HS-27A (cell line): Measurements from ENCODE around the gene RAMACL.
"Not testable (repeated sequence)": the region's sequence is repeated elsewhere in the genome, so short reads cannot be mapped to it uniquely, and the experiment has no call there.

Source experiments
- DNase-seq: peaks from one replicate; pipeline ENCODE4 v3.0.0-alpha.2; 2012; ENCODE audit warnings: low read depth, missing footprints

RAMACL gene

GRCh38 chr6:166586424-166587156 is at the start of gene RAMACL:
TSS of gene RAMACL (minus strand) at chr6:166586678. CDS start at chr6:166586477, 201 bp downstream.
- no peak for DNase-seq

- no peak for DNase-seq
These were observed 48.8 kb upstream of the RAMACL start for GRCh38 chr6:166635013-166635970.

GRCh38 chr6:166634581-166634980 is 48.1 kb upstream of the RAMACL start:
- DNase-seq = not testable (repeated sequence)

- DNase-seq = no peak
These were observed 47.5 kb upstream of the RAMACL start for GRCh38 chr6:166633732-166634535.

GRCh38 chr6:166632731-166633130 is 46.3 kb upstream of the RAMACL start:
- no peak for DNase-seq

DNA sequence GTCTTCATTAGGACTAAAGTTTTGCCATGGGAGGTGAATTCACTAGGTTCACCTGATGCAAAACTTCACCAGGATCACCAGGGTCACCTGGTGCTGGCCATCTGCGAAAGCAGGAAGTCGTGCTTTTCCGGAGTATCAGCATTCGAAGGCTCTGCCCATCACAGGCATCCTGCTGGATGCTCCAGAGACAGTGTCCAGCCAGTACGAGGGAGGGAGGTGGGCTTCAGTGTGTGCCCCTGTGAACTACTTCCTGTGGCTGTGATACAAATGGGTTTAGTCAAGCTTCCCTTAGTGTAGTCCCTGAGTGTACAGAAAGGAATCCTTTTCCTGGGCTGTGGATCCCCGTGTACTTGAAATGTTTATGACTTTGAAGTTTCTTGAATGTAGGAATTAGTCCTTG is 44.0 kb upstream of the RAMACL start:
- no peak for DNase-seq

DNA sequence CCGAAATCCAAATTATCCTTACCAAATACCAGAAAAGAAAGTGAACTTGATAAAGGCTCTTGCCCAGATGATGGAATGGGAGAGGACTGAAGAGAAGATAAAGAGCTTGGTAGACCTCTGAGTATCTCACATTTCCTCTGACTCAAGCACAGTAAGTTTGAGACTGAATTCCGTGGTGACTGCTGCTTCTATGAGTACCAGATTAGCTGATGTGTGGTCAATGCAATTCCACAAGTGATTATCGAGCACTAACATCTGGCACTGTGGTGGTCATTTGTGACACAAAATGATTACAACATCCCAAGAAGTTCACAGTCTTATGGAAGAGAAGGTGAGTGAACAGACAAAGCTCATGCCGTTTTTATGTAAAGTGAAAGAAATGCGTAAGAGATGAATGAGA is 43.1 kb upstream of the RAMACL start:
- DNase-seq = no peak

- DNase-seq = no peak
These were observed 41.7 kb upstream of the RAMACL start for GRCh38 chr6:166627875-166628801.

DNA sequence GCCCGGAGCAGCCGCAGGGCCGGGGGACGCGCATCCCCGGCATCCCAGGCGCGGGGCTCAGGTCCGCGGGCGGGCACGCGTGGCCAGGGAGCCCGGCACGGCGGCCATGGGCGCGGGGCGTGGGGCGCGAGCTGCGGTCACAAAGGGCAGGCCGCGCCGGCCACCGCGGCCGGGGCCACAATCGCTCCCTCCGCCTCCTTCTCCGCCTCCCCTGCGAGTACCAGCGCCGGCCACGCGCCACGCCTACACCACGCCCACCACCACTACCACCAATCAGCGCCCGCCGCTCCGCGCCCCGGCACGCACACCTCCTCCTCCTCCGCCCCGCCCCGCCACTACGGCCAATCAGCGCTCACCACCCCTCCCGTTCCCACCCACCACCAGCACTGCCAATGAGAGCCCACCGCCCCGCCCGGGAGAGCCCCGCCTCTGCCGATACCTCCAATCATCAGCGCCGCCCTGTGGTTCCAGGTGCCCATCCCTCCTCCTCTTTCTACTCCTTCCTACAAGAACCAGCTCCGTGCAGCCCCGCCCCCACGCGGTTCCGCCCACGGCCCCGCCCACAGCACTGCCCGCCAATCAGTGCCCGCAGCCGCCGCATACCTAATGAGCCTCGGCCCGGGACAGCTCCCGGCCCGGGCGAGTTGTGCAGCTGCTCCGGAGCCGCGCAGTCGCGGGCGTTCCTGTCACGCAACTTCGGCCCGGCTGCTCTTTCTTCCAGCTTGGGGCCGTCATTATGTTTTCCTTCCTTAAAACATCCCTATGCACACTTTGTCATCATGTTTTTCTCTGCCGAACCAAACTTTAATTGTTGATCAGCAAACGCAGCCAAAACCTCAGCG is 40.8 kb upstream of the RAMACL start, which contains the start of gene RPS6KA2:
RPS6KA2 (minus strand) TSS at position 219 of the 842 bp plus-strand sequence. CDS start 232 bp downstream, outside the sequence.
- peak; percentile 91 for DNase-seq

GRCh38 chr6:166626177-166627032 is 39.9 kb upstream of the RAMACL start:
- no peak for DNase-seq

DNA sequence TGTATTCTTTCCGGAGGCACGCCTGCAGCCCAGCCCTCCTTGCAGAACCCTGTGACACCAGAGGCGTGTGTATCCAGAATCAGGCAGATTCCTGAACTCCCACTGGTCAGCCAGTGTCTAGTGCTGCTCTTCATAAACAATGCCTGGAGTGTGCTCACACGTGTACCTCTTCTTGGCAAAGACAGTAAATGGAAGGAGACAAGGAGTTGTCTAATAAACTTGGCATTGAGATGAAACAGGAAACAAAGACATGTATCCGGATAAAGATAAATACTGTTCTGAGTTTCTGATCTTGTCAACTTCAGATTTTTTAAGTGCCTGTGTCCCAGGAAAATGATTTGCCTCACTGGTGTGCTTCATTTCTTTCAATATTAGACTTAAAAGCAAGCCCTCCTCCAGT is 38.9 kb upstream of the RAMACL start:
- DNase-seq = no peak

DNA sequence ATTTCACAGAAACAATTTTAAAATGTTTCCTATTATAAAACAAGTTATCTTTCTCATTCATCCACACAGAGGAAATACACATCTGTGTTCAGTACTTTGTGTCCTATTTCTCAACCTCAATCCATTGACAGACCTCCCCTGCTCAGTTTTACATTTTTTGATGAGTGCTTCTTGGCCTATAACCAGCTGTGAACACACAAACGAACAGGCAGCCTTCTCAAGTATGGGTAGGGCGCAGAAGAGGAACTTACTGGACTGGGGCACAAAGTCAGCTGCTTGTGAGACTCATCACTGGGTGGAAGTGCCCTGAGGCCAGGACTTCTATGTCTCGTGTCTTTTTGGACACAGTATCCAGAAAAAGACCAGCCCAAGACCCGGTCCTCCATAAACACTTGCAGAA is 37.8 kb upstream of the RAMACL start:
- DNase-seq = no peak

DNA sequence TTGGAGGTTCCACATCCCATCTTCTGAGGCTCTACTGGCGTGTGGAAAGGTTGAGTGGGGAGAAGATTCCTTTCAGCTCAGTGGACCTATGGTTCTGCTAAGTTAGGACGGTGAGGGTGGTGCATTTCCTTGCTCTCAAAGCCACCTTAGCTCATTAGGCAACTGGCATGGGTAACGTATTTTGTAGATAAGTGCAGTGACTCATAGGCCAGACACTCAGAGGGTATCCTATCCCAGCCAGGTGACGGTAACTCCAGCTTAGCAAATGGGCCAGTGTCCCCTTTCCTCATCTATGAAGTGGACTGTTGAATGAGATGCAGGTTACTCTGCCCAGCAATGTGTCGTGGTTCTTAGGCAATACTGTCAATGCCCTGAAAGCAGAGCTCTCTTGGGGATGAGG is 36.8 kb upstream of the RAMACL start:
- DNase-seq = no peak

GRCh38 chr6:166621114-166621540 is 34.6 kb upstream of the RAMACL start:
- DNase-seq = no peak

DNA sequence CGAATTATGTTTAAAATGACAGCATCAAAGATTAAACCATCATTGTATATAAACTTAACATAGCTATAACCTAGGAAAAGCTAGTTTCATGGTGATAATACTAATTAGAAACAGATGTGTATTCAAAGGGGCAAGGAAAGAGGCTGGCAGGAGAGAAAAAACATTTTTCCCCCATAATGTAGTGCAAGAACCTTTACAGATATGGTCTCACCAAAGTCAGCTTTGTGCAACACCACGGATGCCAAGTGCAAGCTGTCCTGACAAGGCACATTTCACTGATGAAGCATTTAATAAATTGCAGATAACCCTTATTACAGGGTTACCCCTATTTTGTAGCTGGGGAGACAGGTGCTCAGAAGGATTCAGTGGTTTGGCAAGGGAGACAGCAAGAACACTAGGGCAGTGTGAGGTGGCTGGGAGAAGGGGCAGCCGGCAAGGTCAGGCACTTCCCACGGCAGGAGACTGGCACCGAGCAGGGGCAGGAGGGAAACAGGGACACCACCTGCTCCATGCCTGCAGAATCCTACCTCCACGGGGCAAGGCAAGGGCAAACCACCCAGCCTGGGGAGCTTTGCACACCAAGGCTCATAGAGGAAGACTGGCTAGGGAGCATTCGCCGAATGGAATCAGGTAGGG is 34.1 kb upstream of the RAMACL start:
- no peak for DNase-seq

DNA sequence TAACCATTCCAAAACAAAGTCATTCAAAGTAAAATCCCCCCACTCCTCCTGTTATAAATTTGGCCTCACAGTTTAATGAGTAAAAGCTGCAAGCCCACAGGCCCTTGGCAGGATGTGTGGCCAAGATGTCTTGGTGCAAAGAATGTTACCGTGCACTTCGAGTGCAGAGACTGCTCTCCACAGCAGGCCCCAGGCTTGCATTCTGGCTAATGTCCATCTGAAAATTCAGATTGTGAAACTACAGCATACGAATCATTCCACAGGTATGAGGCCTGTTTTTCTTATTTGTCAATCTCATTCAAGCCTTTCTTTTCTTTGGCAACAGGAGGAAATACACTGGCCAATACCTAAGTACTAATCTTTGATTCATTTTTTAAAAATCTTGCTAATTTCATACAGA is 33.4 kb upstream of the RAMACL start:
- peak; percentile 77 for DNase-seq

DNA sequence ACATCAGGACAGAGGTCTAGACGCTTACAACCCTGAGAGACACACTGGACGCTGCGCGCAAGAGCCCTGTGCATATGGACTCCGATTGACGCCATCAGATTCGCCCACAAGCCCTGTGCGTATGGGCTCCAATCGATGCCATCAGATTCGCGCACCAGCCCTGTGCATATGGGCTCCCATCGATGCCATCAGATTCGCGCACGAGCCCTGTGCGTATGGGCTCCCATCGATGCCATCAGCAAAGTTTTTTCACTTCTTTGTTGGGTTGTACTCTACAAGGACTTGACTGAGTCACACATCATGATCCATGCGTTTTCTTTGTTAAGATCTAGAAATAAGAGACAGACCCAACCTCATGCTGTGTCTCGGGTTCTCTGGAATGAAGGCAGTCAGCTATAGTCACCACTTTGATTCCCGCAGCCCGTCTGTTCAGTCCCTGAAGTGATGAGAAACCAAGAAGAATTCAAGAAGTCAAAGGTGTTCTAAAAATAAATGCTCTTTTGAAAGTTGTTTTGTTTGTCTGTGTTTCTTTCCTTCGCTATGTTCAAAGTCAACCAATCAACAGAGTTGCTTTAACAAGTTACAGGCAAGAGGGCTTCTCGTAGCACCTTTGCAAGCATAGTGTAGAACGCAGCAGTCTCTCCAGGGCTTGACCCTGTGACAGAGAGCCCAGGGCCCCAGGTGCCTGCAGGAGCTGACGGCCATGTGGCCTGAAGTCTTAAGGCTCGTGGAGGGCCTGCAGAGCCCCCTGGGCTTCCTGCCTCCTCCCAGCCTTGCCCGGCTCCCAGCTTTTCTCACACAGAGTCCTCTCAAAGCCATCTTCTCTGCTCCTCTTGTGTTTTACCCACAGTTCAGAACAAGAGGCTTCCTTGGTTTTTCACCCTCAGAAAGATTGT is 32.6 kb upstream of the RAMACL start:
- DNase-seq = no peak
